ENCODE results near the gene PTGIS. TPM values are rescaled to one million over a fixed set of nuclear protein-coding genes. Genes with fewer than 3 reads are reported as not detected.

PTGIS gene
- total RNA-seq, 2 experiments from 2014 or later, result 1.9 to 2.5 TPM

DNA sequence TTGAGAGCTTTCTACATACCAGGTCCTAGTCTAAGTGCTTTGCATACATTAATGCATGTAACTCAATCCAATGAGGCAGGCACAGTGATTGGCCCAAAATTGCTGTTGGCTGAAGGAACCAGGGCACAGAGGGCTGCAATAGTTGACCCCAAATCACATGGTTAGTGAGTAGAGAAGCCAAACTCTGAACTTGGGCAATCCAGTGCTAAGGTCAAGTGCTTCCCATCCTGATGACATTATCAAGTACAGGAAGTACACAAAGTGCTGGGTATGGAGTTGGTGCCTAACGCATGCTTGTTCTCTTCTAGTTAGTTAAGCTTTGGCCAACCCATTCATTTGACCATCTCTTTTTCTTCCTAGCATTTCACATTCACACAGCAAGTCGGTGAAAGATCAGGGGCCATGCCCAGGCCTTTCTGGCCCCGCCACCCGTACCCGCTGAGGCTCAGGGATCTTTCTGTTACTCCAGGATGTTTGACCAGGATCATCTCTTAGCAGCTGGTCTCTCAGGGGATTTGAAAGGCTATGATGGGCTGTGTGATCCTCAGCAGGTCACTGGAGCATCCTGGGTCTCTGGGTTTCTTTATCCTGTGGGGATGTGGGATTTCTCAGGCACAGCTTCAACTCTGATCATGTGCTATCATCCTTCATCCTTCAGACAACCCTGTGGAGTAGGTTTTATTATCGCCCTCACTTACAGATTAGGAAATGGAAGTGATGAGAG, 92.5 kb downstream of the PTGIS start:
- Mint-ChIP-seq H3K27ac (no peak overlapping the region), H3K36me3 (ENCODE audit: low read depth) (no peaks in the 10 kb centered on the region), H3K9me3 (ENCODE audit: insufficient read depth) (no peaks in the 10 kb centered on the region), H3K27me3 (ENCODE audit: low read depth) (peaks cover 30% of the 10 kb centered on the region), H3K4me3 (no peak overlapping the region), H3K4me1 (ENCODE audit: low read depth) (no peaks in the 10 kb centered on the region)
- DNase-seq (no peak), ATAC-seq (no peak)
- POLR2A ChIA-PET, result interaction anchor here (1.1 kb wide), 1 partner anchor 53 kb away, joined by 3 read pairs; no protein-coding TSS in a partner anchor
- CTCF ChIA-PET, result interaction anchor here (0.7 to 1.0 kb wide), 2 partner anchors 9 to 133 kb away, joined by 3 to 4 read pairs; no protein-coding TSS in a partner anchor

DNA sequence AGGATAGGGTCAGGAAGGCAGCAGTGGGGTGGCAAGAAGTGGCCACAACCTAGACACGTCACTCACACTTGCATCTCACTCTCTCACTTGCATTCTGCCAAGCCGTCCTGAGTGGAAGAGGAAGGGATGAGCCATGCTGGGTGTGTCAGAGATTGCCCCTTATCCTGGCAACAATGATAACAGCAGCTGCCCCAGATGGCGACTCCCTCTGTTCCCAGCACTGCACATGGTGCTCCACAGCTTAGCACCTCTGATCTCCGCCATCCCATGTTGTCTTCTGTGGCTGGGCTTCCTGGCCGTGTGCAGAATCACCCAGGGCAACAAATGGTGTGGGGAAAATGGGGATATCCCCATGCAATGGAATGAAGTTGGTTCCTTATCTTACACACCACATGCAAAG, 96.5 kb downstream of the PTGIS start:
- POLR2A ChIA-PET, result no interaction called here
- ATAC-seq (no peak), DNase-seq (no peak)
- Mint-ChIP-seq H3K27ac (no peak overlapping the region), H3K4me3 (no peak overlapping the region), H3K9me3 (ENCODE audit: insufficient read depth) (no peaks in the 10 kb centered on the region), H3K27me3 (ENCODE audit: low read depth) (peaks cover 22% of the 10 kb centered on the region), H3K36me3 (ENCODE audit: low read depth) (no peaks in the 10 kb centered on the region), H3K4me1 (ENCODE audit: low read depth) (no peaks in the 10 kb centered on the region)
- CTCF ChIA-PET, result no interaction called here

DNA sequence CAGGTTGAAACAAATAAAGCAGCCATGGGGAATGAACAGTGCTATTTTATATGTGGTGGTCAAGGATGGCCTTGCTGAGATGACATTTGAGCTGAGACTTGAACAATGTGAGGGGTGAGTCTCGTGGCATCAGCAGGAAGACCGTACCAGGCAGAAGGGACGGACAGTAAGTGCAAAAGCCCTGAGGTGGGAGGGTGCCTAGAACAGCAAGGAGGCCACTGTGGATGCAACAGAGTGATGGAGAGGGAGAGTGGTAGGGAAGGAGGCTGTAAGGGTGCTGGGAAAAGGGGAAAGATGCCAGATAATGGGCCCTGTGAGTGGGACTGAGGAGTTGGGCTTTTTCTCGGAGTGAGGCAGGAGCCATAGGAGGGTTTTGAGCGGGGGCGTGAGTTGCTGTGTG, 97.0 kb downstream of the PTGIS start:
- H3K27ac Mint-ChIP-seq, result no peak overlapping the region
- H3K36me3 Mint-ChIP-seq (ENCODE audit: low read depth), result no peaks in the 10 kb centered on the region
- no peak overlapping the region for H3K4me3 Mint-ChIP-seq
- POLR2A ChIA-PET, result no interaction called here
- H3K27me3 Mint-ChIP-seq (ENCODE audit: low read depth), result peaks cover 22% of the 10 kb centered on the region
- no peaks in the 10 kb centered on the region for H3K9me3 Mint-ChIP-seq (ENCODE audit: insufficient read depth)
- H3K4me1 Mint-ChIP-seq (ENCODE audit: low read depth), result no peaks in the 10 kb centered on the region
- ATAC-seq, result no peak
- CTCF ChIA-PET, result no interaction called here
- DNase-seq, result no peak

DNA sequence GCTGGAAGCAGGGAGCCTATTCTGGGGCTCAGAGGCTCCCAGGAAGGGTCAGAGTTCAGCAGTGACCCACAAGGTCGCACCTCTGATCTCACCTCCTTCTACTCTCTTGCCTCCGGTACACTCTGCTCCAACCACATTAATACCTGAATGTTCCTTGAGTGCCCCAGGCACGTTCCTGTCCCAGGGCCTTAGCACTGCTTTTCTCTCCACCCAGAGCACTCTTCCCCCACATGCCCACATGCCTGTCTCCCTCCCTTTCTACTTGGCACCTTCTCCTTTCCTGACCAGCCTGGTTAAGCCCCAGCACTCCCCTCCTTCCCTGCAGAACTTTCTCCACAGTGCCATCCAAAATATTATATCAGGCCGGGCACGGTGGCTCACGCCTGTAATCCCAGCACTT, 98.9 kb downstream of the PTGIS start:
- ChIA-PET POLR2A (no interaction called here), CTCF (no interaction called here)
- Mint-ChIP-seq H3K27me3 (ENCODE audit: low read depth) (peaks cover 12% of the 10 kb centered on the region), H3K4me1 (ENCODE audit: low read depth) (no peaks in the 10 kb centered on the region), H3K36me3 (ENCODE audit: low read depth) (no peaks in the 10 kb centered on the region), H3K27ac (no peak overlapping the region), H3K9me3 (ENCODE audit: insufficient read depth) (no peaks in the 10 kb centered on the region), H3K4me3 (no peak overlapping the region)
- DNase-seq, result no peak
- ATAC-seq, result no peak

- DNase-seq (no peak), ATAC-seq (no peak)
- Mint-ChIP-seq H3K27me3 (ENCODE audit: low read depth) (peaks cover 12% of the 10 kb centered on the region), H3K36me3 (ENCODE audit: low read depth) (no peaks in the 10 kb centered on the region), H3K4me1 (ENCODE audit: low read depth) (no peaks in the 10 kb centered on the region), H3K9me3 (ENCODE audit: insufficient read depth) (no peaks in the 10 kb centered on the region), H3K4me3 (no peak overlapping the region), H3K27ac (no peak overlapping the region)
- ChIA-PET CTCF (no interaction called here), POLR2A (no interaction called here)
Observed at GRCh38 chr20:49468412-49468811, 99.5 kb downstream of the PTGIS start.

GRCh38 chr20:49466114-49466912, 101.6 kb downstream of the PTGIS start:
- no peak for ATAC-seq
- Mint-ChIP-seq H3K36me3 (ENCODE audit: low read depth) (no peaks in the 10 kb centered on the region), H3K27ac (no peak overlapping the region), H3K4me1 (ENCODE audit: low read depth) (no peaks in the 10 kb centered on the region), H3K9me3 (ENCODE audit: insufficient read depth) (no peaks in the 10 kb centered on the region), H3K4me3 (no peak overlapping the region), H3K27me3 (ENCODE audit: low read depth) (peaks cover 16% of the 10 kb centered on the region)
- no peak for DNase-seq
- ChIA-PET POLR2A (no interaction called here), CTCF (interaction anchor here (1.3 kb wide), 1 partner anchor 68 kb away, joined by 3 read pairs; no protein-coding TSS in a partner anchor)

- ChIA-PET POLR2A (no interaction called here), CTCF (no interaction called here)
- no peak for DNase-seq
- H3K9me3 Mint-ChIP-seq (ENCODE audit: insufficient read depth), result no peaks in the 10 kb centered on the region
- ATAC-seq, result no peak
- H3K4me3 Mint-ChIP-seq, result no peak overlapping the region
- H3K27ac Mint-ChIP-seq, result no peak overlapping the region
- no peaks in the 10 kb centered on the region for H3K36me3 Mint-ChIP-seq (ENCODE audit: low read depth)
- H3K27me3 Mint-ChIP-seq (ENCODE audit: low read depth), result peaks cover 14% of the 10 kb centered on the region
- no peaks in the 10 kb centered on the region for H3K4me1 Mint-ChIP-seq (ENCODE audit: low read depth)
Observed at GRCh38 chr20:49464556-49464955, 103.4 kb downstream of the PTGIS start.

DNA sequence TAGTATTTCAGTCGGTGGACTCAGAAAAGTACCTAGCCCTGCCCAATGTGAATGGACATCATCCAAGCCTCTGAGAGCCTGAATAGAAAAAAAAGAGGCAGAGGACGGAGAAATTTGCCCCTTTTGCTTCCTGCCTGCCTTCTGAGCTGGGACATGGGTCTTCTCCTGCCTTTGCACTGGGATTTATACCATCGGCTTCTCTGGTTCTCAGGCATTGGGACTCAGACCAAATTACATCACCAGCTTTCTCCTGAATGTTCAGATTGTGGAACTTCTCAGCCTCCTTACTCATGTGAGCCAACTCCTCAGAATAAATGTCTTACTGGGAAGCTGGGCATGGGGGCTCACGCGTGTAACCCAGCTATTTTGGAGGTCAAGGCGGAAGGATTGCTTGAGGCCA, 105.3 kb downstream of the PTGIS start:
- POLR2A ChIA-PET, result no interaction called here
- H3K27me3 Mint-ChIP-seq (ENCODE audit: low read depth), result peaks cover 20% of the 10 kb centered on the region

GRCh38 chr20:49461894-49462620, 105.9 kb downstream of the PTGIS start:
- Mint-ChIP-seq H3K27ac (no peak overlapping the region), H3K36me3 (ENCODE audit: low read depth) (no peaks in the 10 kb centered on the region), H3K4me1 (ENCODE audit: low read depth) (no peaks in the 10 kb centered on the region), H3K4me3 (no peak overlapping the region), H3K9me3 (ENCODE audit: insufficient read depth) (no peaks in the 10 kb centered on the region), H3K27me3 (ENCODE audit: low read depth) (peaks cover 20% of the 10 kb centered on the region)
- ChIA-PET CTCF (no interaction called here), POLR2A (no interaction called here)
- no peak for ATAC-seq
- no peak for DNase-seq

More for the DNA sequence above, 105.3 kb downstream of the PTGIS start:
- no peak for ATAC-seq
- CTCF ChIA-PET, result no interaction called here
- no peaks in the 10 kb centered on the region for H3K4me1 Mint-ChIP-seq (ENCODE audit: low read depth)
- no peak overlapping the region for H3K4me3 Mint-ChIP-seq
- H3K36me3 Mint-ChIP-seq (ENCODE audit: low read depth), result no peaks in the 10 kb centered on the region
- H3K27ac Mint-ChIP-seq, result no peak overlapping the region
- H3K9me3 Mint-ChIP-seq (ENCODE audit: insufficient read depth), result no peaks in the 10 kb centered on the region
- DNase-seq, result no peak

DNA sequence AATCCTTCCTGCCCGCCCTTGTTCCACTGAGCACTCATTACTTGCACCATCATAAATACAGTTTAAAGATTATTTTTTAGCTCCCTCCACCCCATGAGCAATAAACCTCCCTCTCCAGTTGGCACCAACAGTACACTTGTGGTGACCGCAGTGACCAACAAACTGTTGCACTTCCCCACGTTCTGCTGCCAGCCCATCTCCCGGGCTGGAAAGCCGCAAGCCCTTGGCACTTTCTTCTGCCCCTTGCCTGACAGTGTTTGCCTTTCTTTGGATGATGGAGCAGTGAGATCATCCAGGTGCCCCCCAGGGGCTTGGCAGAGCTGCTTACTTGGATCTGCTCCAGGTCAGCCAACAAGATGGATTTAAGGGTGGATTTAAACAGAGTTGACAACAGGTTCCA, 107.0 kb downstream of the PTGIS start:
- peaks cover 22% of the 10 kb centered on the region for H3K27me3 Mint-ChIP-seq (ENCODE audit: low read depth)
- ChIA-PET CTCF (no interaction called here), POLR2A (interaction anchor here (0.6 kb wide), 1 partner anchor 542 kb away, joined by 3 read pairs; no protein-coding TSS in a partner anchor)
- H3K4me3 Mint-ChIP-seq, result no peak overlapping the region
- H3K36me3 Mint-ChIP-seq (ENCODE audit: low read depth), result no peaks in the 10 kb centered on the region
- DNase-seq, result no peak
- no peak for ATAC-seq
- no peaks in the 10 kb centered on the region for H3K9me3 Mint-ChIP-seq (ENCODE audit: insufficient read depth)
- H3K27ac Mint-ChIP-seq, result no peak overlapping the region
- no peaks in the 10 kb centered on the region for H3K4me1 Mint-ChIP-seq (ENCODE audit: low read depth)

- H3K4me3 Mint-ChIP-seq, result no peak overlapping the region
- no peak for ATAC-seq
- peaks cover 23% of the 10 kb centered on the region for H3K27me3 Mint-ChIP-seq (ENCODE audit: low read depth)
- no peaks in the 10 kb centered on the region for H3K9me3 Mint-ChIP-seq (ENCODE audit: insufficient read depth)
- ChIA-PET CTCF (no interaction called here), POLR2A (interaction anchor here (0.6 kb wide), 1 partner anchor 543 kb away, joined by 3 read pairs; no protein-coding TSS in a partner anchor)
- DNase-seq, result no peak
- H3K36me3 Mint-ChIP-seq (ENCODE audit: low read depth), result no peaks in the 10 kb centered on the region
- no peak overlapping the region for H3K27ac Mint-ChIP-seq
- no peaks in the 10 kb centered on the region for H3K4me1 Mint-ChIP-seq (ENCODE audit: low read depth)
Observed at GRCh38 chr20:49460131-49460530, 107.8 kb downstream of the PTGIS start.

GRCh38 chr20:49459684-49460083, 108.3 kb downstream of the PTGIS start:
- H3K27me3 Mint-ChIP-seq (ENCODE audit: low read depth), result peaks cover 27% of the 10 kb centered on the region
- no peak for ATAC-seq
- no peak overlapping the region for H3K27ac Mint-ChIP-seq
- ChIA-PET POLR2A (no interaction called here), CTCF (no interaction called here)
- no peak for DNase-seq
- H3K36me3 Mint-ChIP-seq (ENCODE audit: low read depth), result no peaks in the 10 kb centered on the region
- no peaks in the 10 kb centered on the region for H3K9me3 Mint-ChIP-seq (ENCODE audit: insufficient read depth)
- H3K4me1 Mint-ChIP-seq (ENCODE audit: low read depth), result no peaks in the 10 kb centered on the region
- H3K4me3 Mint-ChIP-seq, result no peak overlapping the region
